ENCODE results near the gene PIK3C2A. TPM values are rescaled to one million over a fixed set of nuclear protein-coding genes. Genes with fewer than 3 reads are reported as not detected.

PIK3C2A gene
- polyA plus RNA-seq, 4 donors = 58.7 to 75.2 (median 72.3) TPM

GRCh38 chr11:17219016-17219415, 11.2 kb upstream of the PIK3C2A start:
- DNase-seq (ENCODE audit: low read depth in 4 of 4, low spot score in 3 of 4) = no peak

GRCh38 chr11:17218403-17218802, 10.6 kb upstream of the PIK3C2A start:
- no peak for DNase-seq (ENCODE audit: low read depth in 4 of 4, low spot score in 3 of 4)

DNA sequence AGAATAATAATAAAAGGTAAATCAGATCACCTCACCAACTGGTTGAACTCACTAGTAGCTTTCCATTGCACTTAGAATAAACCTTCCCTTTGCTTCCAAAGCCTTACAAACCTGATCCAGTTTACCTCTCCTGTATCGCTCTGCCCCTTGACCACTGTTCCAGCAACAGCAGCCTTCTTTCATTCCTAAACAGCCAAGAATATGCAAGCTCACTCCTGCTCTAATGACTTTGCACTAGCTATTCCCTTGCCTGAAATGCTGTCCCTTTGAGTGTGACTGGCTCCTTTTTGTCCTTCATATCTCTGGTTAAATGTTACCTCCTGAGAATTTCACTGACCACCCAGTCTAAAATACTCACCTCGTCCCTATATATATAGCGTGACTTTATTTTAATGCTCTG, 9.6 kb upstream of the PIK3C2A start:
- DNase-seq (ENCODE audit: low read depth in 4 of 4, low spot score in 3 of 4) = no peak

GRCh38 chr11:17214338-17214737, 6.6 kb upstream of the PIK3C2A start:
- DNase-seq (ENCODE audit: low read depth in 4 of 4, low spot score in 3 of 4) = no peak

DNA sequence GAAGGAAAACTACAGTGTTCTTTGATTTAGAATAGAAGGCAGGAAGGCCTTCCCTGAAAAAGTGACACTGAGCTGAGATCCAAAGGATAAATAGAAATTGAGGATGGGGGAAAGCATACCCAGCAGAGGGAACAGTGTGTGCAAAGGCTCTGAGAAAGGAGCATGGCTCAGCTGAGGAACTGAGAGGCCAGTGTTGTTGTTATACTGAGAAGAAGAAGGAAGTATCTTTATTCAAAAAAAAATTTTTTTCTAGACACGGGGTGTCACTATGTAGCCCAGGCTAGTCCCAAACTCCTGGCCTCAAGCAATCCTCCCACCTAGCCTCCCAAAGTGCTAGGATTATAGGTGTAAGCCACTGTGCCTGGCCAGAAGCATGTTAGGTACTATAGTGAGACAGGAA, 3.5 kb upstream of the PIK3C2A start:
- DNase-seq (ENCODE audit: low read depth in 4 of 4, low spot score in 3 of 4) = no peak

DNA sequence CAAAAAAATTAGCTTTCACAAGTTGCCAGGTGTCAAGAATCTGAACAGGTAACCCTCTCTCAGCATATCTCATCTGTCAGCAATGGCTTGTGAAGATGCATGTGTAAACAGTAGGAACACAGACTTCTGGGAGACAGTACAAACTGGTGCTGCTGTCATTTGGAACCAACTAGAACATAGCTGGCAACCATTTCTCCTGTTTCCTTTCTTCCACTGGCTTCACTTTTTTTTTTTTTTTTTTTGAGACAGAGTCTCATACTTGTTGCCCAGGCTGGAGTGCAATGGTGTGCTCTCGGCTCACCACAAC, 2.1 kb upstream of the PIK3C2A start:
- DNase-seq (ENCODE audit: low read depth in 4 of 4, low spot score in 3 of 4) = no peak

DNA sequence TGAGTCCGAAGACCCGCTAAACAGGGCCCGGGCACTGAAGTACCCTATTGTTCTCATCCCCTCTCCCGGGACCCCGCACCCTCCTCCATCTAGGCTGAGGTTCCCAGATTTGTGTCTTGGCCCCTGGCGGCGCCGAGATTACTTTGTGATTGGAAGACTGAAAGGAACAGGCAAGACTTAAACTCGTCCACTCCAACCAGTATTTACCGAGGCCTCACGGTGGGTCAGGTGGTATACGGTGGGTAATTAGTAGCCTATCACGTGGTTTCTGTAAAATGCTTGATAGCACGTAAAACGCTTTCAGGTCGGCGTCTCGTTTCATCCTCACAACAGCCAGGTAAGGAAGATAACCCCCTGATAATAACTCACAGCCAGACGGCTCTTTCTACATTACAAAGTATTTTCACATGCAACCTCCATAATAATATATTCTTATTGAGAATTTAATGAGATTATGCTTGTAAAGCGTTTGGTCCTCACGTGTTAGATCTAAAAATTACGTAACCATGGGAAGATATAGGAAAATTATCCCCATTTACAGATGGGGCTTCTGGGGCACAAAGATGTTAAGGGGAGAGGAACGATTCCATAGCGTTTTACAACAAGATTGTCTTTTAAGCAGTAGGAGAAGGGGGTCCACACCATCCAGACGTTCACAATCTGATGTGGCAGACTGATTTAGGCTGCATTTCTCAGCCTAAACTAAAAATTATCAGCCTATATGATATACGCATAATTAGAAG, 642 bp upstream of the PIK3C2A start:
- peak; percentile 68 to 74 (median 72) for DNase-seq (ENCODE audit: low read depth in 4 of 4, low spot score in 3 of 4)

GRCh38 chr11:17206463-17206862, 1.3 kb downstream of the PIK3C2A start:
- DNase-seq (ENCODE audit: low read depth in 4 of 4, low spot score in 3 of 4) = no peak

DNA sequence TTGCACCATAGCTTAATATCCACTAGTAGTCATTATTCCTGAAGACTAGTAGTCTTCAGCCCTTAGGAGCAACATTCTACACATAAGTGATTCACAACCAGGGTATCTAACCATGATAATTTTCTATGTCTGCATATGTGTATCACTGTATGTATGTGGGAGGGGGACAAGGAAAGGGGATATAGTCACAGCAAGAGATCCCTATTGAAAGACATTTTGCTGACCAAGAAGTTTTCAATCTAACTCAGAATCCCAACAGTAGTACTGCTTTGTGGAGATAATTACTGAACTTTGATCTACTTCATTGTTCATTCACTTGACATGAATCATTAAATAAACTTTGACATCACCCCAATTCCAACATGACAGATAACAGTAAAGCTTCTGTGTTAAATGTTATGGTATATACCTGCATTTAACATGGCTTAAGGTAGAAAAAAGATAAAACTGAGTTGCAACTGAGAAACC, 10.3 kb downstream of the PIK3C2A start:
- DNase-seq (ENCODE audit: low read depth in 4 of 4, low spot score in 3 of 4) = no peak

GRCh38 chr11:17188675-17189074, 19.1 kb downstream of the PIK3C2A start:
- DNase-seq (ENCODE audit: low read depth in 4 of 4, low spot score in 3 of 4) = no peak

DNA sequence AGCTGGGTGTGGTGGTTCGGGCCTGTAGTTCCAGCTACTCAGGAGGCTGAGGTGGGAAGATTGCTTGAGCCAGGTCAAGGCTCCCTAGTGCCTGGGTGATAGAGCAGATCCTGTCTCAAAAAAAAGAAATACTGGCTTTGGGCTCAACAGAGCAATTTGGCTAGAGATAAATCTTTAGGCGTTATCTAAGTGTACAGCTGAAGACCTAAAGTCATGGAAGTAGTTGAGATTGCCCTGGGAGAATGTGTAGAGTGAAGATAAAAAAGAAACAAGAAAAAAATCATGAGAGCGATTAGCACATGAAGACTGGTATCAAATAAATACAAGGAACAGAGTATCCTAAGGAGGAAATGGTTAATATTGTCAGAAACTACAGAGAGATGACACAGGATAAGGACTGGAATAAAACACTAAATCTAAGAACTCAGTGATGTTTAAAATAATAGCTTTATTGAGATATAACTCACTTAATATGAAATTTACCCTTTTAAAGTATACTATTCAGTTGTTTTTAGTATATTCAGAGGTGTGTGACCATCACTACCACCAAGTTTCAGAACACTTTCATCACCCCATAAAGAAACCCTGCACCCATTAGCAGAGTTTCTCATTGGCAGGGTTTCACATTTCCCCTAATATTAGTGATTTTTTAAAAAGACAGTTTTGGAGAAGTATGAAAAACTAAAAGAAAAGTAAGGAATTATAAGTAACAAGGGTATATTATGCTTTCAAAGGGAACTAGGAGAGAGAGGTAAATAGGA, 20.7 kb downstream of the PIK3C2A start:
- DNase-seq (ENCODE audit: low read depth in 4 of 4, low spot score in 3 of 4) = no peak

GRCh38 chr11:17185938-17186337, 21.8 kb downstream of the PIK3C2A start:
- DNase-seq (ENCODE audit: low read depth in 4 of 4, low spot score in 3 of 4) = no peak

DNA sequence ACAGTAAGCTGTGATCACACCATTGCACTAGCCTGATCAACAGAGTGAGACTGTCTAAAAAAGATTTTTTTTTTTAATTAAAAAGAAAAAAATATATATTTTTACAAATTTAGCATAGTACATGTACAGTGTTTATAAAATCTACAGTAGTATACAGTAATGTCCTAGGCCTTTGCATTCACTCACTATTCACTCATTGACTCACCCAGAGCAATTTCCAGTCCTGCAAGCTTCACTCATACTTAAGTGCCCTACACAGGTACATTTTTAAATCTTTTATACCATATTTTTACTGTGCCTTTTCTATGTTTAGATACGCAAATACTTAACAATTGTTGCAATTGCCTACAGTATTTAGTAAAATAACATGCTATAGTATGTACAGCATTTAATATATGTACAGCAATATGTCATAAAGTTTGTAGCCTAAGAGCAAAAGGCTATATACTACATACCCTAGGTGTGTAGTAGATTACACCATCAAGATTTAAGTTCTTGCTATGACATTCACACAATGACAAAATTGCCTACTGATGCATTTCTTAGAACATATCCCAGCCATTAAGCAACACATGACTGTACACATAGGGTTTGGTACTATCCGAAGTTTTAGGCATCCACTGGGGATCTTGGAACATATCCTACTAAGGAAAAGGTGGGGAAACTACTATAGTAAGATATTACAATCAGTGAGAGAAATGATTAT, 22.8 kb downstream of the PIK3C2A start:
- DNase-seq (ENCODE audit: low read depth in 4 of 4, low spot score in 3 of 4) = no peak

GRCh38 chr11:17183836-17184235, 23.9 kb downstream of the PIK3C2A start:
- DNase-seq (ENCODE audit: low read depth in 4 of 4, low spot score in 3 of 4) = no peak

- no peak for DNase-seq (ENCODE audit: low read depth in 4 of 4, low spot score in 3 of 4)
These were observed 27.8 kb downstream of the PIK3C2A start for GRCh38 chr11:17179970-17180369.

DNA sequence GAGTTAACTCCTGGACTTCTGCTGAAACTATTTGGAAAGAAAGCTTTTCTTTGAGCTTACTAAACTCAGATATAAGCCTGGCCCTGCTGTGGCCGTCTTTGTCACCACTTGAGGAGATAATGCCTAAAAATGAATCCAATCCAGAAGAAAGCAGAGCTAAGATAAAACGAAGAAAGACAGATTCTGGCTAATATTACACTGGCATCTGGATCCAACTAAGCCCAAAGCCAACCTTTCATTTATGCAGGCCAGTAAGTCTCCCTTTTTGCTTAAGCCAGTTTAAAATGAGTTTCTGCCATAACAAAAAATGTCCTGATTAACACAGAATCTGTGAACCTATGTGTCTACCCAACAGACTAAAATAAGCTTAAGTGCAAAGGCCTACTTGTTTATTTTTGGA, 34.5 kb downstream of the PIK3C2A start:
- DNase-seq (ENCODE audit: low read depth in 4 of 4, low spot score in 3 of 4) = no peak

- DNase-seq (ENCODE audit: low read depth in 4 of 4, low spot score in 3 of 4) = no peak
These were observed 35.9 kb downstream of the PIK3C2A start for GRCh38 chr11:17171916-17172315.

DNA sequence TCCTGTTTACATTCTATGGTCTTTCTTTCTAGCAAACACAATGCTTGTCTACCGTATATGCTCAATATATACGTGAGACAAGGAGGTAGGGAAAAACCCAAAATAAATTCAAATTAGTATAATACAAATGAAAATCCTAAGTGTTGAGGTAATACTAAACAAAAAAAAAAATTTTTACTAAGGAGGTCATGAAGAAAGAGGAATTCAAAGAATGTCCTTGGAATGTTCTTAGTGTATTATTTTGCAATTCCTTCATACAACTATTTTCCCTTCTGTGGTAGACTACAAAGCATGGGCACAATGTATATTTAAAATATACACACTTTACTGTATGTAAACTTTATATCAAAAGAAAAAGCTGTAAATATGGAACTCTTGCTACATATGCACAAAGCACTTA, 36.4 kb downstream of the PIK3C2A start:
- DNase-seq (ENCODE audit: low read depth in 4 of 4, low spot score in 3 of 4) = no peak

DNA sequence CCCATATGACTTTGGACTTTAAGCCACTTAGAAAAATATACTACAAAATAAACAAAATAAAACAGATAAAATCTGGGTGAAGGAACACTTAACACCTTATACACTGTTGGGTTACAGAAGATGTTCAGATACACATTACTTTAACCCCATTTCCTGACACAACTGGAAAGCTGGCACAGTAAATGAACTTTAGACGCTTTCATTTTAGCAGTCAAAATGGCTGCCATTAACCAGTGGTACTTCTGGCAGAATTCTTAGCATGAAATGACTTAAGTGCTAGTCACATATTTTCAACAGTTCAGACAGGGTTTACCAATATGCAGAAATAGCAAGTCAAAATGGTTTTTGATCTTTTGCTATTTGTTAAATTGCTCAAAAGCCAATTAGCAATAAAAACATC, 37.9 kb downstream of the PIK3C2A start:
- DNase-seq (ENCODE audit: low read depth in 4 of 4, low spot score in 3 of 4) = no peak

- no peak for DNase-seq (ENCODE audit: low read depth in 4 of 4, low spot score in 3 of 4)
These were observed 42.4 kb downstream of the PIK3C2A start for GRCh38 chr11:17165247-17165890.

Measured in right renal pelvis (tissue), 4 donors.